SK-N-SH (cell line): Measurements from ENCODE around the gene RAB33A. TPM values are rescaled to one million over a fixed set of nuclear protein-coding genes. Genes with fewer than 3 reads are reported as not detected.

Source experiments
- CTCF ChIA-PET: fragments of 300-600, 350-600 bp; formaldehyde crosslinking; extraction: SDS; loops from one replicate; lab custom pipeline; 2021; lab: Yijun Ruan, JAX
- POLR2A ChIA-PET: fragments of 350-600 bp; sonication (Branson Sonifier 250); formaldehyde crosslinking; extraction: SDS; loops from one replicate; lab custom pipeline; 2020; ENCODE audit warnings: antibody characterized with exemption, inconsistent platforms; lab: Yijun Ruan, JAX
- DNase-seq: peaks from one replicate; pipeline ENCODE4 v3.0.0; 2012
- H2AFZ ChIP-seq: fragments of 200-600 bp; sonication (generic); 2 replicates; pipeline ENCODE4 v1.8.1; 2016; ENCODE audit warnings: antibody characterized with exemption, mild to moderate bottlenecking, low read depth
- H3F3A ChIP-seq: fragments of 200-600 bp; sonication (generic); replicated peaks from 2 replicates; pipeline ENCODE3; 2016; ENCODE audit warnings: antibody characterized with exemption, mild to moderate bottlenecking; ENCODE audit not compliant: insufficient read depth
- H3K27ac ChIP-seq, 2 experiments: fragments of 200-500 bp in 1 of 2; fragments of 200-600 bp in 1 of 2; sonication (Bioruptor generic) in 1 of 2; sonication (generic), shearing (Covaris generic) in 1 of 2; 2 replicates each; pipeline versions ENCODE4 v1.5.1 to v1.6.1; 2014 to 2016; ENCODE audit warnings: low read depth in 2 of 2, inconsistent platforms in 1 of 2, low read length in 1 of 2, mild to moderate bottlenecking in 1 of 2, mixed read lengths in 1 of 2
- H3K27me3 ChIP-seq: fragments of 200-600 bp; sonication (generic), shearing (Covaris generic); 2 replicates; pipeline ENCODE4 v1.6.1; 2016; ENCODE audit warnings: mixed run types; ENCODE audit not compliant: insufficient read depth
- H3K36me3 ChIP-seq, 2 experiments: fragments of 200-500 bp in 1 of 2; fragments of 200-600 bp in 1 of 2; sonication (Bioruptor generic) in 1 of 2; sonication (generic) in 1 of 2; replicated peaks in 1 of 2; 2 replicates each; pipeline versions ENCODE3 to v1.5.1; 2014 to 2016; ENCODE audit warnings: low read length in 1 of 2, mild to moderate bottlenecking in 1 of 2; ENCODE audit not compliant: insufficient read depth in 2 of 2, control insufficient read depth in 1 of 2
- H3K4me1 ChIP-seq, 2 experiments: fragments of 200-500 bp in 1 of 2; fragments of 200-600 bp in 1 of 2; sonication (Bioruptor generic) in 1 of 2; sonication (generic), shearing (Covaris generic) in 1 of 2; 2 replicates each; pipeline versions ENCODE4 v1.5.1 to v1.6.1; 2014 to 2016; ENCODE audit warnings: low read depth in 1 of 2, low read length in 1 of 2, mixed run types in 1 of 2; ENCODE audit not compliant: insufficient read depth in 2 of 2, control insufficient read depth in 1 of 2
- H3K4me2 ChIP-seq: fragments of 200-600 bp; sonication (generic), shearing (Covaris generic); 2 replicates; pipeline ENCODE4 v1.6.1; 2017; ENCODE audit warnings: mixed run types
- H3K4me3 ChIP-seq, 2 experiments: fragments of 200-500 bp in 1 of 2; fragments of 200-600 bp in 1 of 2; sonication (Bioruptor generic) in 1 of 2; sonication (generic), shearing (Covaris generic) in 1 of 2; 2 replicates each; pipeline versions ENCODE4 v1.5.1 to v1.8.1; 2014 to 2016; ENCODE audit warnings: low read depth in 2 of 2, inconsistent platforms in 1 of 2, low read length in 1 of 2, mild to moderate bottlenecking in 1 of 2, mixed read lengths in 1 of 2, moderate library complexity in 1 of 2
- H3K79me2 ChIP-seq: fragments of 200-600 bp; sonication (generic); 2 replicates; pipeline ENCODE4 v1.8.1; 2017; ENCODE audit warnings: mild to moderate bottlenecking; ENCODE audit not compliant: insufficient read depth
- H3K9ac ChIP-seq: fragments of 200-600 bp; sonication (generic); 2 replicates; pipeline ENCODE4 v1.6.1; 2017; ENCODE audit warnings: mixed run types
- H3K9me2 ChIP-seq: fragments of 200-600 bp; sonication (generic); 2 replicates; pipeline ENCODE4 v1.6.1; 2017; ENCODE audit warnings: mixed run types
- H3K9me3 ChIP-seq: fragments of 200-600 bp; sonication (generic); 2 replicates; pipeline ENCODE4 v1.6.1; 2017; ENCODE audit warnings: mixed run types, mild to moderate bottlenecking, moderate library complexity
- H4K20me1 ChIP-seq: fragments of 200-600 bp; sonication (generic); 2 replicates; pipeline ENCODE4 v1.6.1; 2017; ENCODE audit warnings: mild to moderate bottlenecking, mixed run types; ENCODE audit not compliant: insufficient read depth
- FOXJ3 ChIP-seq: sonication (generic); formaldehyde crosslinking; IDR thresholded peaks from 2 replicates; pipeline ENCODE4 v1.5.1; 2020; ENCODE audit warnings: mild to moderate bottlenecking, missing genetic modification reagents
- MXI1 ChIP-seq: IDR thresholded peaks from 2 replicates; pipeline ENCODE4 v1.6.1; 2012; ENCODE audit warnings: mild to moderate bottlenecking, low read depth, low read length, improper control_type of control experiment
- NFIC ChIP-seq: IDR thresholded peaks from 2 replicates; pipeline ENCODE4 v1.4.0; 2012; ENCODE audit warnings: borderline replicate concordance
- RFX5 ChIP-seq: IDR thresholded peaks from 2 replicates; pipeline ENCODE4 v1.6.1; 2012; ENCODE audit warnings: mild to moderate bottlenecking, improper control_type of control experiment, low read length
- SIN3A ChIP-seq: IDR thresholded peaks from 2 replicates; pipeline ENCODE4 v1.6.1; 2012; ENCODE audit warnings: low read depth, mild to moderate bottlenecking, low read length, moderate library complexity, borderline replicate concordance
- TEAD4 ChIP-seq: IDR thresholded peaks from 2 replicates; pipeline ENCODE4 v1.4.0; 2012; ENCODE audit warnings: mild to moderate bottlenecking, borderline replicate concordance; ENCODE audit not compliant: insufficient read depth
- WGBS: methylation state at CpG from one replicate; pipeline ENCODE4 v1.1.6; 2017; ENCODE audit warnings: low lambda C conversion rate; 5-methylcytosine and 5-hydroxymethylcytosine counted together
- polyA plus RNA-seq, 3 experiments: library from polyadenylated mRNA; depleted of rRNA; stranded (reverse); fragments of >200 nt; gene quantifications; 2 replicates each; pipeline ENCODE4 v1.2.3, GENCODE V29; 2012
- TF ChIP-seq, protein P1 (sequence below): fragments of 150-350 bp; IDR thresholded peaks from 2 replicates; pipeline ENCODE4 v1.6.1; 2017; ENCODE audit warnings: antibody characterized with exemption, low read length, low read depth, borderline replicate concordance
- TF ChIP-seq, protein P2 (sequence below): IDR thresholded peaks from 2 replicates; pipeline ENCODE4; 2012

The RAB33A gene
- polyA plus RNA-seq, 1 of the 3 experiments (the other 2 are of a cell fraction): 1.2 TPM

DNA sequence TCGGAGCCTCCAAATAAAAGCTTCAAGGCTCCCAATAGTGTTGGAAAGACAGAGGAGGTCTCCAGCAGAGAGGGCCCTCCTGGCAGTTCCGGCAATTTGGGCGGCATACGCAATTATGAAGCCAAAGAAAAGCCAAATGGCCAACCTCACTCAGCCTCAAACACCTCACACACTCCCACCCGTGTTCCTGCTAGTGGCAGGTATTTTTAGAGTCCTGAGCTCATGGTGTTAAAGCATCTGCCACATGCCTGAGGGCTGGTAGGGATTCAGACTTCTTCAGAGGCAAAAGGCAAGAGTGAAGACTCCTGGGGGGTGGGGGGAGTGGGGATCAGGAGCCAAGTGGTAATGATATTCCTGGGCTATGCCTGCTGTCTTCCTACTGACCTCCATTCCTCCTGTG lies 7.4 kb downstream of the RAB33A start:
- Histone ChIP-seq H3K79me2 (no peaks in the 10 kb centered on the region), H3K27ac (peak overlapping the region in 1 of 2 experiments; percentile 59; a peak in 2 of 4 replicates), H3K9me2 (no peaks in the 10 kb centered on the region), H3K4me1 (peaks cover 1 to 18% of the 10 kb centered on the region in 2 experiments; a peak in 2 of 4 replicates), H2AFZ (no peak overlapping the region), H3K36me3 (no peaks in the 10 kb centered on the region), H3K9me3 (no peaks in the 10 kb centered on the region), H3K27me3 (peaks cover 8% of the 10 kb centered on the region; the same call in 1 of the 2 replicates), H3F3A (no peaks in the 10 kb centered on the region), H4K20me1 (no peaks in the 10 kb centered on the region), H3K4me2 (no peak overlapping the region), H3K9ac (no peak overlapping the region), H3K4me3 (no peak overlapping the region)
- CTCF ChIA-PET: interaction anchor here (0.6 kb wide), 1 partner anchor 263 kb away, joined by 3 read pairs; no protein-coding TSS in a partner anchor
- POLR2A ChIA-PET: no interaction called here
- DNase-seq: no peak
- 28% methylated on average over 5 of the region's 5 CpGs for WGBS
- TF ChIP-seq, protein P1, sequence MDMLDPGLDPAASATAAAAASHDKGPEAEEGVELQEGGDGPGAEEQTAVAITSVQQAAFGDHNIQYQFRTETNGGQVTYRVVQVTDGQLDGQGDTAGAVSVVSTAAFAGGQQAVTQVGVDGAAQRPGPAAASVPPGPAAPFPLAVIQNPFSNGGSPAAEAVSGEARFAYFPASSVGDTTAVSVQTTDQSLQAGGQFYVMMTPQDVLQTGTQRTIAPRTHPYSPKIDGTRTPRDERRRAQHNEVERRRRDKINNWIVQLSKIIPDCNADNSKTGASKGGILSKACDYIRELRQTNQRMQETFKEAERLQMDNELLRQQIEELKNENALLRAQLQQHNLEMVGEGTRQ: no peak
- TF ChIP-seq, all 33 proteins: peak for 0

DNA sequence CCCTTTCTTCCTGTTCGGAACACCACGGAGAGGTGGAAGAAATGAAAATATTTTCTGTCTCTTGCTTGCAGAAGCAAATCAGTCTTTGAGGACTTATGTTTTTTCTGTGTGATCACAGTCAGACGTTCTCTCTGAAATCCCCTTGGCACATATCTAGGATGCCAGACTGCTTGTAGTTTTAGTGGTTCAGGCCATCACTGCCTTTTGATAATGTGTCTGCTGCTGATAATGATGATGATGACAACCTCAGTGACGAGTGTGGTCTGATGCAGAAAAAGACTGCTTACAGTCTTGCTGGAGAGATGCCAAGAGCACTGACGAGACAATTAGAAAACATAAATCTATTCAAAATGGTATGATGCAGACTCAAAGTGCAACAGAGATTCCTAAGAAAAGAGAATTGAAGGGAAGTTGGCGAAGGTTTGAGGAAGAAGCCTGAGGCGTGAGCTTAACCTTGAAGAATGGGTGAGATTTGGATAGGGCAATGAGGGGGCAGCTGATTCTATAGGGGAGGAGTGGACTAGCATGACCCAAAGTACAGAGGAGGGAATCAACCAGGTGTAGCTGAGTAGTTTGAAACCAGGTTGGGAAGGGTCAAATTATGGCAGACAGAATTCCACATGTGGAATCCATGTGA lies 7.9 kb downstream of the RAB33A start:
- CTCF ChIA-PET: interaction anchor here (1.3 kb wide), 1 partner anchor 13 kb away, joined by 5 read pairs; no protein-coding TSS in a partner anchor

DNA sequence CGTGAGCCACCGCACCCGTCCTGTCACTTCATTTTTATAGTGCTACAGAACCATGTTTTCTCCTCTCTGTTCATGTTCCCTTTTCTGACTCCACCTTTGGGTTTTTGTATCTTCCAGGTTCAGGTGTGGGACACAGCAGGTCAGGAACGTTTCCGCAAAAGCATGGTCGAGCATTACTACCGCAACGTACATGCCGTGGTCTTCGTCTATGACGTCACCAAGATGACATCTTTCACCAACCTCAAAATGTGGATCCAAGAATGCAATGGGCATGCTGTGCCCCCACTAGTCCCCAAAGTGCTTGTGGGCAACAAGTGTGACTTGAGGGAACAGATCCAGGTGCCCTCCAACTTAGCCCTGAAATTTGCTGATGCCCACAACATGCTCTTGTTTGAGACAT lies 12.4 kb downstream of the RAB33A start:
- Histone ChIP-seq H3K4me3 (no peak overlapping the region), H4K20me1 (no peaks in the 10 kb centered on the region), H3K9me2 (no peaks in the 10 kb centered on the region), H3K9ac (no peak overlapping the region), H3K4me2 (no peak overlapping the region), H3F3A (no peaks in the 10 kb centered on the region), H2AFZ (no peak overlapping the region), H3K79me2 (no peaks in the 10 kb centered on the region), H3K9me3 (no peaks in the 10 kb centered on the region), H3K27me3 (peaks cover 32% of the 10 kb centered on the region; the same call in 1 of the 2 replicates), H3K27ac (no peak overlapping the region), H3K4me1 (peaks cover 0 to 14% of the 10 kb centered on the region in 2 experiments; a peak in 2 of 4 replicates), H3K36me3 (no peaks in the 10 kb centered on the region)
- POLR2A ChIA-PET: no interaction called here
- DNase-seq: no peak
- no peak for TF ChIP-seq TEAD4
- CTCF ChIA-PET: interaction anchor here (0.7 kb wide), 1 partner anchor 105 kb away, joined by 4 read pairs; no protein-coding TSS in a partner anchor
- 79% methylated on average over 11 of the region's 11 CpGs for WGBS

More for the DNA sequence above, 7.9 kb downstream of the RAB33A start:
- WGBS: 30% methylated on average over 7 of the region's 7 CpGs
- H3F3A ChIP-seq: no peaks in the 10 kb centered on the region
- peak overlapping the region in 1 of 2 experiments; percentile 59; a peak in 2 of 4 replicates for H3K27ac ChIP-seq
- DNase-seq: no peak
- H2AFZ ChIP-seq: no peak overlapping the region
- TF ChIP-seq NFIC: no peak
- no peak for TF ChIP-seq FOXJ3 (CRISPR knock-in tag)
- TF ChIP-seq, protein P2, sequence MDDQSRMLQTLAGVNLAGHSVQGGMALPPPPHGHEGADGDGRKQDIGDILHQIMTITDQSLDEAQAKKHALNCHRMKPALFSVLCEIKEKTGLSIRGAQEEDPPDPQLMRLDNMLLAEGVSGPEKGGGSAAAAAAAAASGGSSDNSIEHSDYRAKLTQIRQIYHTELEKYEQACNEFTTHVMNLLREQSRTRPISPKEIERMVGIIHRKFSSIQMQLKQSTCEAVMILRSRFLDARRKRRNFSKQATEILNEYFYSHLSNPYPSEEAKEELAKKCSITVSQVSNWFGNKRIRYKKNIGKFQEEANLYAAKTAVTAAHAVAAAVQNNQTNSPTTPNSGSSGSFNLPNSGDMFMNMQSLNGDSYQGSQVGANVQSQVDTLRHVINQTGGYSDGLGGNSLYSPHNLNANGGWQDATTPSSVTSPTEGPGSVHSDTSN: no peak
- TF ChIP-seq SIN3A: no peak
- TF ChIP-seq RFX5: no peak
- TF ChIP-seq MXI1: no peak
- no peak overlapping the region for H3K4me3 ChIP-seq
- no peak overlapping the region for H3K9ac ChIP-seq
- peaks cover 8% of the 10 kb centered on the region; the same call in 1 of the 2 replicates for H3K27me3 ChIP-seq
- POLR2A ChIA-PET: interaction anchor here (1.0 kb wide), 1 partner anchor 8 kb away, joined by 4 read pairs; the partner anchor contains the start of gene RAB33A
- no peaks in the 10 kb centered on the region for H3K36me3 ChIP-seq
- no peaks in the 10 kb centered on the region for H4K20me1 ChIP-seq
- H3K4me2 ChIP-seq: no peak overlapping the region
- peaks cover 0 to 12% of the 10 kb centered on the region in 2 experiments; a peak in 2 of 4 replicates for H3K4me1 ChIP-seq
- no peaks in the 10 kb centered on the region for H3K79me2 ChIP-seq
- H3K9me2 ChIP-seq: no peaks in the 10 kb centered on the region
- no peaks in the 10 kb centered on the region for H3K9me3 ChIP-seq
